Stimulated activated CD4-positive, alpha-beta T cell treated with anti-CD3 and anti-CD28 coated beads, Interleukin-4, amount 100 ng/mL, for 48 hours (primary cell): Measurements from ENCODE around the gene CNOT1.
A peak's percentile ranks its signal among the peaks of the same experiment; 100 is the strongest.
"Not testable (repeated sequence)": the region's sequence is repeated elsewhere in the genome, so short reads cannot be mapped to it uniquely, and the experiment has no call there.

Source experiments
- DNase-seq, 2 donors: peaks; one replicate each; pipeline ENCODE4 v3.0.0-alpha.2; 2020; ENCODE audit warnings: low read depth in 2 of 2

The CNOT1 gene

GRCh38 chr16:58503166-58503862 lies 126.3 kb downstream of the CNOT1 start:
- no peak for DNase-seq

- no peak for DNase-seq
These were observed 127.3 kb downstream of the CNOT1 start for GRCh38 chr16:58502217-58502921.

- DNase-seq, result peak in 1 of 2 donors; percentile 40
These were observed 128.1 kb downstream of the CNOT1 start for GRCh38 chr16:58501242-58502131.

- DNase-seq, result no peak
These were observed 129.0 kb downstream of the CNOT1 start for GRCh38 chr16:58500430-58501241.

GRCh38 chr16:58499615-58500351 lies 129.8 kb downstream of the CNOT1 start, which contains the start of gene NDRG4:
NDRG4 (plus strand) TSS chr16:58500143; CDS start chr16:58500249, 106 bp downstream.
- DNase-seq, result no peak

GRCh38 chr16:58499092-58499511 lies 130.5 kb downstream of the CNOT1 start:
- DNase-seq, result no peak

GRCh38 chr16:58498341-58499091 lies 131.1 kb downstream of the CNOT1 start:
- no peak for DNase-seq

- no peak for DNase-seq
These were observed 131.7 kb downstream of the CNOT1 start for GRCh38 chr16:58497935-58498334.

GRCh38 chr16:58497468-58497867 lies 132.2 kb downstream of the CNOT1 start:
- DNase-seq, result no peak

GRCh38 chr16:58495521-58496331 lies 133.9 kb downstream of the CNOT1 start:
- no peak for DNase-seq

GRCh38 chr16:58494981-58495520 lies 134.6 kb downstream of the CNOT1 start:
- peak; percentile 68 to 73 for DNase-seq

GRCh38 chr16:58493756-58494431 lies 135.7 kb downstream of the CNOT1 start:
- no peak for DNase-seq

- DNase-seq, result no peak
These were observed 136.9 kb downstream of the CNOT1 start for GRCh38 chr16:58492735-58493134.

GRCh38 chr16:58492066-58492465 lies 137.6 kb downstream of the CNOT1 start:
- DNase-seq, result no peak

GRCh38 chr16:58490539-58490938 lies 139.1 kb downstream of the CNOT1 start:
- DNase-seq, result not testable (repeated sequence)

- no peak for DNase-seq
These were observed 139.6 kb downstream of the CNOT1 start for GRCh38 chr16:58490065-58490464.

- DNase-seq, result no peak
These were observed 141.1 kb downstream of the CNOT1 start for GRCh38 chr16:58488531-58488930.
